GM23338 (cell line): ENCODE results near the gene STK32C. TPM values are rescaled to one million over a fixed set of nuclear protein-coding genes. Genes with fewer than 3 reads are reported as not detected.

Experiments
- ATAC-seq: fragments of 200-7000 bp; cut with Tn5 transposase; 3 replicates; pipeline ENCODE4 v1.9.1; 2020
- DNase-seq: peaks from one replicate; pipeline ENCODE4 v3.0.0-alpha.2; 2015; ENCODE audit warnings: low spot score
- H2AFZ ChIP-seq: fragments of 200-600 bp; sonication (generic); 2 replicates; pipeline ENCODE4 v1.8.0; 2016; ENCODE audit warnings: antibody characterized with exemption, mild to moderate bottlenecking, moderate library complexity
- H3F3A ChIP-seq: fragments of 200-600 bp; sonication (generic); replicated peaks from 2 replicates; pipeline ENCODE4 v1.8.0; 2017; ENCODE audit warnings: antibody characterized with exemption, mixed run types, low read depth
- H3K27ac ChIP-seq: fragments of 200-600 bp; sonication (generic); 2 replicates; pipeline ENCODE4 v1.6.1; 2016; ENCODE audit warnings: low read depth
- H3K27me3 ChIP-seq: fragments of 200-600 bp; sonication (generic); 2 replicates; pipeline ENCODE4 v1.8.0; 2016; ENCODE audit warnings: mild to moderate bottlenecking, mixed run types, moderate library complexity; ENCODE audit not compliant: insufficient read depth
- H3K36me3 ChIP-seq: fragments of 200-600 bp; sonication (generic); 2 replicates; pipeline ENCODE4 v1.8.0; 2016; ENCODE audit warnings: mild to moderate bottlenecking; ENCODE audit not compliant: insufficient read depth
- H3K4me1 ChIP-seq: fragments of 200-600 bp; sonication (generic); 2 replicates; pipeline ENCODE4 v1.8.0; 2016; ENCODE audit warnings: mild to moderate bottlenecking, moderate library complexity; ENCODE audit not compliant: insufficient read depth
- H3K4me2 ChIP-seq: fragments of 200-600 bp; sonication (generic); 2 replicates; pipeline ENCODE4 v1.7.1; 2017; ENCODE audit warnings: mixed run types
- H3K4me3 ChIP-seq: fragments of 200-600 bp; sonication (generic); 2 replicates; pipeline ENCODE4 v1.6.1; 2016; ENCODE audit warnings: mixed run types
- H3K79me2 ChIP-seq: fragments of 200-600 bp; sonication (generic); replicated peaks from 2 replicates; pipeline ENCODE4 v1.8.0; 2017; ENCODE audit warnings: mild to moderate bottlenecking; ENCODE audit not compliant: insufficient read depth
- H3K9me2 ChIP-seq: fragments of 200-600 bp; sonication (generic); 2 replicates; pipeline ENCODE4 v1.8.0; 2017; ENCODE audit not compliant: insufficient read depth
- H4K20me1 ChIP-seq: fragments of 200-600 bp; sonication (generic); replicated peaks from 2 replicates; pipeline ENCODE4 v1.8.0; 2017; ENCODE audit warnings: mild to moderate bottlenecking; ENCODE audit not compliant: insufficient read depth
- H3K27ac Mint-ChIP-seq: 2 replicates; pipeline ENCODE4 v1.8.0; 2020; ENCODE audit warnings: inconsistent platforms, mild to moderate bottlenecking, moderate library complexity, mixed read lengths
- H3K27me3 Mint-ChIP-seq: 3 replicates; pipeline ENCODE4 v1.8.0; 2022; ENCODE audit warnings: low read depth, mild to moderate bottlenecking, moderate library complexity, mixed read lengths, inconsistent platforms; ENCODE audit not compliant: insufficient read depth, poor library complexity
- H3K36me3 Mint-ChIP-seq: 3 replicates; pipeline ENCODE4 v1.8.0; 2021; ENCODE audit warnings: low read depth, mild to moderate bottlenecking, inconsistent platforms, moderate library complexity, mixed read lengths
- H3K4me1 Mint-ChIP-seq: 3 replicates; pipeline ENCODE4 v1.8.0; 2020; ENCODE audit warnings: mild to moderate bottlenecking, inconsistent platforms, mixed read lengths
- H3K4me3 Mint-ChIP-seq: 3 replicates; pipeline ENCODE4 v1.8.0; 2021; ENCODE audit warnings: moderate library complexity, mild to moderate bottlenecking, inconsistent platforms, mixed read lengths
- H3K9me3 Mint-ChIP-seq: 3 replicates; pipeline ENCODE4 v1.8.0; 2020; ENCODE audit warnings: moderate library complexity, mild to moderate bottlenecking, inconsistent platforms, mixed read lengths
- CREB1 ChIP-seq: fragments of 250-450 bp; sonication (Bioruptor Pico); IDR thresholded peaks from 2 replicates; pipeline ENCODE4 v1.5.0; 2020; ENCODE audit warnings: low read depth, mild to moderate bottlenecking, moderate library complexity
- EZH2 ChIP-seq: fragments of 200-600 bp; sonication (generic); IDR thresholded peaks from one replicate; pipeline ENCODE4 v1.8.0; 2017; ENCODE audit warnings: antibody characterized with exemption, mild to moderate bottlenecking, low read depth; ENCODE audit not compliant: unreplicated experiment
- EZH2phosphoT487 ChIP-seq: fragments of 200-600 bp; sonication (generic); IDR thresholded peaks from one replicate; pipeline ENCODE4 v1.8.1; 2018; ENCODE audit warnings: antibody characterized with exemption; ENCODE audit not compliant: unreplicated experiment
- JUNB ChIP-seq: IDR thresholded peaks from one replicate; pipeline ENCODE4 v1.6.1; 2016; ENCODE audit warnings: antibody characterized with exemption; ENCODE audit not compliant: unreplicated experiment
- NANOG ChIP-seq: IDR thresholded peaks from 2 replicates; pipeline ENCODE4 v1.6.1; 2016; ENCODE audit warnings: antibody characterized with exemption, borderline replicate concordance
- POLR2AphosphoS5 ChIP-seq: IDR thresholded peaks from 2 replicates; pipeline ENCODE4 v1.6.1; 2016; ENCODE audit warnings: antibody characterized with exemption, low read depth
- STAT1 ChIP-seq: IDR thresholded peaks from one replicate; pipeline ENCODE4 v1.6.1; 2016; ENCODE audit warnings: antibody characterized with exemption; ENCODE audit not compliant: unreplicated experiment
- ZNF114 ChIP-seq: fragments of 250-450 bp; sonication (Bioruptor Pico); IDR thresholded peaks from 2 replicates; pipeline ENCODE4 v1.5.0; 2020; ENCODE audit warnings: mild to moderate bottlenecking, moderate library complexity
- ZNF331 ChIP-seq: fragments of 250-450 bp; sonication (Bioruptor Pico); IDR thresholded peaks from 2 replicates; pipeline ENCODE4 v1.5.0; 2020; ENCODE audit warnings: low read depth, mild to moderate bottlenecking, moderate library complexity
- ZNF462 ChIP-seq: fragments of 250-450 bp; sonication (Bioruptor Pico); IDR thresholded peaks from 2 replicates; pipeline ENCODE4 v1.5.0; 2020; ENCODE audit warnings: mild to moderate bottlenecking, moderate library complexity
- polyA plus RNA-seq: library from polyadenylated mRNA; unstranded; fragments of >200 nt; fragmentation: Nextera tagmentation; extraction: Ambion mirVana; gene quantifications from 2 replicates; pipeline ENCODE4 v1.2.1, GENCODE V29; 2016
- total RNA-seq: library from RNA; depleted of rRNA; stranded (reverse); fragments of >200 nt; shearing (Covaris generic); gene quantifications from 2 replicates; pipeline ENCODE4 v1.2.3, GENCODE V29; 2014
- TF ChIP-seq, protein P1 (sequence below), 2 experiments: fragments of 200-600 bp in 1 of 2; sonication (generic) in 1 of 2; conservative IDR thresholded peaks; 2 replicates each; pipeline versions ENCODE4 v1.5.1 to v1.6.1; 2016 to 2017; ENCODE audit warnings: antibody characterized with exemption in 2 of 2, low read depth in 2 of 2, mild to moderate bottlenecking in 2 of 2, moderate library complexity in 1 of 2

Gene STK32C
- total and polyA plus RNA-seq, 2 experiments from 2014 or later: 10.2 to 20.5 TPM

DNA sequence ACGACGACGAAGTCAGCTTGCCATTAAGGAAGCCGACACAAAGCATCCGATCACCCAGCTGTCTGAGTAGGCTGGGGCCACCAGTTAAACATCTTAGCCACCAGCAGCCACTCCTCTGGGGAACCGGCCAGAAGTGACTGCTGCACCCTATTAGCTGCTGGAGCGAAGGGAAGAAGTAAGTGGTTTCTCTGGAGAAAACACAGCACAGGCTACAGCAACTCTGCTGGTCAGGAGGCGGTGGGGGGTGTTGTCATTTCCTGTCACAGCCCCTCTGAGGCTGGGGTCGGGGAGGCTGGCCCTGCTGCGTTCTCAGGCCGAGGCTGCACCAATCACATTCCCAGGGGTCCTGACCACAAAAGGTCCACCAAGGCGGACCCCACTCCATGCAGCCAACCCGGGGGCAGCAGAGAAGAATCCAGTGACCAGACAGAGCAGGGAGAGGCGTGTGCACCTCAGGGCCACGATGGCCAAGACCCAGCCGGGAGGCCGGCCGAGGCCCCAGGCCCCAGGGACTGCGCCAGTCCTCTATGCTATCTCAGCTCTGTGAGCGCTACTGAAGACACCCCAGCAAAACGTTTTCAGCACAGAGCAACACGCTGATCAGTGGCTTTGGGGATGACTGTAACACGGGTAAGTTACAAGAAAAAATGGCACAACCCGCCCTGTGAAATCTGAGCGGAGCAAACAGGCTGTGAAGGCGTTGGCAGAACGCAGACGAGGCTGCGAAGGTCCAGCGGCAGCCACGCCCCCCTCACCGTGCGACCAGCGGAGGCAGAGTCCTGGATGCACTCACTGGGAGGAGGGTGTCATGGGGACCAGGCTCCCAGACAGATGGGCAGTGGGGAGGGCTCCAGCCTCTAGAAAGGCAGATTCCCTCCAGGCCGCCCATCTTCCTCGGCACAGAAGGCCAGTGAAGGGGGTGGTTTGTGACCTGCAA lies 24.8 kb downstream of the STK32C start:
- Histone ChIP-seq H3K9me2 (no peaks in the 10 kb centered on the region), H3K27ac (no peak overlapping the region), H2AFZ (no peak overlapping the region), H4K20me1 (no peaks in the 10 kb centered on the region), H3K4me2 (no peak overlapping the region), H3K4me3 (no peak overlapping the region), H3K36me3 (no peaks in the 10 kb centered on the region), H3K79me2 (no peaks in the 10 kb centered on the region), H3K27me3 (no peaks in the 10 kb centered on the region), H3K4me1 (no peaks in the 10 kb centered on the region), H3F3A (no peaks in the 10 kb centered on the region)
- peaks cover 11% of the 10 kb centered on the region for H3K4me1 Mint-ChIP-seq
- no peak for TF ChIP-seq ZNF331 (CRISPR knock-in tag)
- TF ChIP-seq STAT1: no peak
- TF ChIP-seq NANOG: no peak
- TF ChIP-seq EZH2: no peak
- TF ChIP-seq JUNB: no peak
- TF ChIP-seq CREB1 (CRISPR knock-in tag): no peak
- no peak for TF ChIP-seq POLR2AphosphoS5
- DNase-seq (no peak), ATAC-seq (peak; percentile 57)
- H3K9me3 Mint-ChIP-seq: no peaks in the 10 kb centered on the region; the same call in 2 of the 3 replicates
- no peak overlapping the region; the same call in 2 of the 3 replicates for H3K4me3 Mint-ChIP-seq
- H3K27me3 Mint-ChIP-seq: peaks cover 10% of the 10 kb centered on the region
- H3K36me3 Mint-ChIP-seq: no peaks in the 10 kb centered on the region; the same call in 2 of the 3 replicates
- no peak overlapping the region for H3K27ac Mint-ChIP-seq

DNA sequence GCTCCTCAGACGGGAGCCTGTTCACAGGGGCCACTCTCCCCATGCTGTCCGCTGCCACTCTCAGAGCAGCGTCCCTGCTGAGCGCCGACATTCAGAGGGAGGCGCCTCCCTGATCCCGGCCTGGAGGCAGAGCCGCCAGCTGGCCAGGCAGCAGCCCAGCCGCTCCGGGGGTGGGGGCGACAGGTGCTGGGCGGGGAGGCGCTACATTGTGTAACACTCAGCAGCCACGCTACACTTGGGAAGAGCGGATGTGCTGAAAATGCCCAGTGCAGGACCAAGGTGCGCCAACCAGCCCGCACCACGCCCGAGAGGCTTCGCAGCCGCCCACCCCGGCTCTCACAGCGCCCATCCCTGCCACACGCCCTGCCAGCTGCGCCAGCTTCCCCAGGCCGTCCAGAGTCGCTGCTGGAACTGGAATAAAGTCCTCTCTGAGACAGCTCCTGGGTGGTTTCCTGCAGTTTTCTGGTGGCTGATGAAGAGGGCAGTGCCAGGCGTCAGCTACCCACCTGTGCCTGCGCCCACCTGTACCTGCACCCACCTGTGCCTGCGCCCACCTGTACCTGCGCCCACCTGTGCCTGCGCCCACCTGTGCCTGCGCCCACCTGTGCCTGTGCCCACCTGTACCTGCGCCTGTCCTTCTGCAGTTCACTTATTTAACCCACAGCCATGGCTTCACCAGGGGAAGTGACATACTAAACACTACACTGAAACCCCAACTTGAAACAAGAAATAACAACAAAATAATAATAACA lies 25.7 kb downstream of the STK32C start:
- H3K27ac ChIP-seq: no peak overlapping the region
- no peak overlapping the region for H3K27ac Mint-ChIP-seq
- no peak for TF ChIP-seq POLR2AphosphoS5
- TF ChIP-seq ZNF331 (CRISPR knock-in tag): no peak
- TF ChIP-seq ZNF462 (CRISPR knock-in tag): no peak
- TF ChIP-seq, protein P1, sequence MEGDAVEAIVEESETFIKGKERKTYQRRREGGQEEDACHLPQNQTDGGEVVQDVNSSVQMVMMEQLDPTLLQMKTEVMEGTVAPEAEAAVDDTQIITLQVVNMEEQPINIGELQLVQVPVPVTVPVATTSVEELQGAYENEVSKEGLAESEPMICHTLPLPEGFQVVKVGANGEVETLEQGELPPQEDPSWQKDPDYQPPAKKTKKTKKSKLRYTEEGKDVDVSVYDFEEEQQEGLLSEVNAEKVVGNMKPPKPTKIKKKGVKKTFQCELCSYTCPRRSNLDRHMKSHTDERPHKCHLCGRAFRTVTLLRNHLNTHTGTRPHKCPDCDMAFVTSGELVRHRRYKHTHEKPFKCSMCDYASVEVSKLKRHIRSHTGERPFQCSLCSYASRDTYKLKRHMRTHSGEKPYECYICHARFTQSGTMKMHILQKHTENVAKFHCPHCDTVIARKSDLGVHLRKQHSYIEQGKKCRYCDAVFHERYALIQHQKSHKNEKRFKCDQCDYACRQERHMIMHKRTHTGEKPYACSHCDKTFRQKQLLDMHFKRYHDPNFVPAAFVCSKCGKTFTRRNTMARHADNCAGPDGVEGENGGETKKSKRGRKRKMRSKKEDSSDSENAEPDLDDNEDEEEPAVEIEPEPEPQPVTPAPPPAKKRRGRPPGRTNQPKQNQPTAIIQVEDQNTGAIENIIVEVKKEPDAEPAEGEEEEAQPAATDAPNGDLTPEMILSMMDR (conservative IDR thresholded peaks at IDR 0.05; ENCODE audit: low read depth in 2 of 2): no peak
- TF ChIP-seq EZH2phosphoT487: no peak
- no peak for TF ChIP-seq ZNF114
- TF ChIP-seq CREB1 (CRISPR knock-in tag): no peak
- no peak for TF ChIP-seq STAT1
- no peak for TF ChIP-seq JUNB
- TF ChIP-seq NANOG: no peak

More for the DNA sequence above, 25.7 kb downstream of the STK32C start:
- Mint-ChIP-seq H3K27me3 (peaks cover 15% of the 10 kb centered on the region), H3K4me3 (no peak overlapping the region; the same call in 2 of the 3 replicates), H3K9me3 (no peaks in the 10 kb centered on the region; the same call in 2 of the 3 replicates), H3K4me1 (peaks cover 13% of the 10 kb centered on the region), H3K36me3 (no peaks in the 10 kb centered on the region; the same call in 2 of the 3 replicates)
- Histone ChIP-seq H3K4me1 (no peaks in the 10 kb centered on the region), H3K4me3 (no peak overlapping the region), H3K9me2 (no peaks in the 10 kb centered on the region), H3K79me2 (no peaks in the 10 kb centered on the region), H3F3A (no peaks in the 10 kb centered on the region), H3K4me2 (no peak overlapping the region), H3K36me3 (no peaks in the 10 kb centered on the region), H4K20me1 (no peaks in the 10 kb centered on the region), H3K27me3 (no peaks in the 10 kb centered on the region), H2AFZ (no peak overlapping the region)
- DNase-seq (peak; percentile 32), ATAC-seq (peak; percentile 76)
